Endothelial cell of umbilical vein (primary cell): Measurements from ENCODE around the gene USP34.

Experiments used
- EZH2 ChIP-seq: IDR thresholded peaks from 2 replicates; pipeline ENCODE4 v1.6.1; 2012; ENCODE audit warnings: borderline replicate concordance, low read depth, mild to moderate bottlenecking, moderate library complexity, low read length, inconsistent platforms; ENCODE audit not compliant: severe bottlenecking
- GATA2 ChIP-seq: IDR thresholded peaks from 2 replicates; pipeline ENCODE4 v1.7.0; 2011; ENCODE audit warnings: low read depth, mild to moderate bottlenecking, moderate library complexity, mixed read lengths, low read length; ENCODE audit not compliant: insufficient read length, insufficient read depth
- POLR2A ChIP-seq: IDR thresholded peaks from 2 replicates; pipeline ENCODE4 v1.6.1; 2012; ENCODE audit warnings: low read depth, mild to moderate bottlenecking, control low read depth, low read length
- POLR2AphosphoS5 ChIP-seq: IDR thresholded peaks from 2 replicates; pipeline ENCODE4 v1.6.1; 2012; ENCODE audit warnings: low read depth, mild to moderate bottlenecking, control low read depth, low read length, moderate library complexity; ENCODE audit not compliant: insufficient read depth
- TF ChIP-seq, protein P1 (sequence below), 2 donors: IDR thresholded peaks; 1 replicate in 1 of 2; 2 replicates in 1 of 2; pipeline ENCODE4 v1.5.1; 2011; ENCODE audit warnings: low read length in 2 of 2, mild to moderate bottlenecking in 2 of 2, moderate library complexity in 2 of 2, control low read depth in 1 of 2, inconsistent platforms in 1 of 2, low read depth in 1 of 2; ENCODE audit not compliant: insufficient read depth in 1 of 2; ENCODE audit errors: extremely low read depth in 1 of 2

GRCh38 chr2:61423714-61424113, 47.2 kb downstream of the USP34 start:
- TF ChIP-seq, protein P1, sequence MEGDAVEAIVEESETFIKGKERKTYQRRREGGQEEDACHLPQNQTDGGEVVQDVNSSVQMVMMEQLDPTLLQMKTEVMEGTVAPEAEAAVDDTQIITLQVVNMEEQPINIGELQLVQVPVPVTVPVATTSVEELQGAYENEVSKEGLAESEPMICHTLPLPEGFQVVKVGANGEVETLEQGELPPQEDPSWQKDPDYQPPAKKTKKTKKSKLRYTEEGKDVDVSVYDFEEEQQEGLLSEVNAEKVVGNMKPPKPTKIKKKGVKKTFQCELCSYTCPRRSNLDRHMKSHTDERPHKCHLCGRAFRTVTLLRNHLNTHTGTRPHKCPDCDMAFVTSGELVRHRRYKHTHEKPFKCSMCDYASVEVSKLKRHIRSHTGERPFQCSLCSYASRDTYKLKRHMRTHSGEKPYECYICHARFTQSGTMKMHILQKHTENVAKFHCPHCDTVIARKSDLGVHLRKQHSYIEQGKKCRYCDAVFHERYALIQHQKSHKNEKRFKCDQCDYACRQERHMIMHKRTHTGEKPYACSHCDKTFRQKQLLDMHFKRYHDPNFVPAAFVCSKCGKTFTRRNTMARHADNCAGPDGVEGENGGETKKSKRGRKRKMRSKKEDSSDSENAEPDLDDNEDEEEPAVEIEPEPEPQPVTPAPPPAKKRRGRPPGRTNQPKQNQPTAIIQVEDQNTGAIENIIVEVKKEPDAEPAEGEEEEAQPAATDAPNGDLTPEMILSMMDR (IDR thresholded peaks at IDR 0.05; ENCODE audit: extremely low read depth in 1 of 2, insufficient read depth in 1 of 2, low read depth in 1 of 2, low read length in 2 of 2): no peak
- TF ChIP-seq POLR2AphosphoS5: no peak
- no peak for TF ChIP-seq POLR2A
- peak; percentile 72 for TF ChIP-seq GATA2
- TF ChIP-seq EZH2: no peak
